ENCODE data around the gene IL17C.
"Not testable (repeated sequence)": the region's sequence is repeated elsewhere in the genome, so short reads cannot be mapped to it uniquely, and the experiment has no call there.

IL17C gene

GRCh38 chr16:88662222-88662842 is 24.0 kb downstream of the IL17C start:
- peak in 1 of 2 experiments; percentile 34 for DNase-seq

- peak; percentile 93 to 96 for DNase-seq
These were observed 24.7 kb downstream of the IL17C start, which contains the start of gene MVD for GRCh38 chr16:88662843-88663606. TSS of gene MVD (minus strand) at chr16:88663091. CDS start at chr16:88663080, 11 bp downstream.

- no peak for DNase-seq
These were observed 26.8 kb downstream of the IL17C start for GRCh38 chr16:88665148-88665547.

- DNase-seq, result no peak
These were observed 27.2 kb downstream of the IL17C start for GRCh38 chr16:88665570-88665969.

- no peak for DNase-seq
These were observed 29.1 kb downstream of the IL17C start for GRCh38 chr16:88667461-88667860.

- DNase-seq, result not testable (repeated sequence)
These were observed 31.1 kb downstream of the IL17C start for GRCh38 chr16:88669493-88669892.

- no peak for DNase-seq
These were observed 31.6 kb downstream of the IL17C start for GRCh38 chr16:88669980-88670379.

- DNase-seq, result no peak
These were observed 33.4 kb downstream of the IL17C start for GRCh38 chr16:88671806-88672205.

GRCh38 chr16:88672776-88673175 is 34.4 kb downstream of the IL17C start:
- DNase-seq, result no peak

- no peak for DNase-seq
These were observed 35.5 kb downstream of the IL17C start for GRCh38 chr16:88673716-88674379.

- DNase-seq, result no peak
These were observed 38.3 kb downstream of the IL17C start for GRCh38 chr16:88676502-88677242.

- no peak for DNase-seq
These were observed 39.3 kb downstream of the IL17C start for GRCh38 chr16:88677721-88678120.

- no peak for DNase-seq
These were observed 40.0 kb downstream of the IL17C start for GRCh38 chr16:88678224-88678979.

- no peak for DNase-seq
These were observed 42.2 kb downstream of the IL17C start for GRCh38 chr16:88680554-88681083.

- DNase-seq, result peak; percentile 61 to 63
These were observed 42.8 kb downstream of the IL17C start for GRCh38 chr16:88681084-88681680.

- peak; percentile 78 to 82 for DNase-seq
These were observed 43.5 kb downstream of the IL17C start for GRCh38 chr16:88681709-88682451.

- DNase-seq, result no peak
These were observed 46.3 kb downstream of the IL17C start for GRCh38 chr16:88684569-88685155.

- peak; percentile 75 to 78 for DNase-seq
These were observed 47.0 kb downstream of the IL17C start for GRCh38 chr16:88685156-88686061.

GRCh38 chr16:88686062-88686438 is 47.7 kb downstream of the IL17C start:
- peak; percentile 48 for DNase-seq

Data from activated CD4-positive, alpha-beta T cell treated with anti-CD3 and anti-CD28 coated beads, Interleukin-2, amount 50 U/mL, for 48 hours (primary cell).